HG03159 (cell line): ENCODE data around the gene CLTB.

ENCODE experiments used
- ATAC-seq: cut with Tn5 transposase; IDR thresholded peaks from one replicate; pipeline ENCODE4 v1.9.1; 2021; ENCODE audit warnings: mild to moderate bottlenecking, moderate library complexity; ENCODE audit not compliant: unreplicated experiment

The CLTB gene

DNA sequence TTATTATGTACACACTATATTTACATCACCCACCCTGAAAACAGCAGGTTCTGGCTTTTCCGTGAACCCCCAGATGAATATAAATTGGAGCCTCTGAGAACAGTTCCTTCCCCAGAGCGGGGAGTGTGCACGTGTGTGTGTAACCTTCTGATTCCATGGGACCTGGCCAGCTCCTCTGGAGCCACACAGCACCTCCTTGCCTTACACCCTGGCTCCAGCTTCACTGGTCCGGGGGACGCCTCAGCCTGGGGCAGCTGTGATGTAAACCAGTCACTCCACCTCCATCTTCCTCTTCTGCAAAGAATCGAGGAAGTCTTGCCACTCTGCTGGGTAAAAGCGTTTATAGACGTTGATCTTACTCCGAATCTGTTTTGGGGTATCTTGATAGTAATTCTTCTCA lies 32.4 kb downstream of the CLTB start:
- no peak for ATAC-seq

GRCh38 chr5:176383248-176383905 lies 33.0 kb downstream of the CLTB start:
- no peak for ATAC-seq

GRCh38 chr5:176382721-176383120 lies 33.6 kb downstream of the CLTB start:
- ATAC-seq: no peak

GRCh38 chr5:176381979-176382378 lies 34.4 kb downstream of the CLTB start:
- no peak for ATAC-seq

DNA sequence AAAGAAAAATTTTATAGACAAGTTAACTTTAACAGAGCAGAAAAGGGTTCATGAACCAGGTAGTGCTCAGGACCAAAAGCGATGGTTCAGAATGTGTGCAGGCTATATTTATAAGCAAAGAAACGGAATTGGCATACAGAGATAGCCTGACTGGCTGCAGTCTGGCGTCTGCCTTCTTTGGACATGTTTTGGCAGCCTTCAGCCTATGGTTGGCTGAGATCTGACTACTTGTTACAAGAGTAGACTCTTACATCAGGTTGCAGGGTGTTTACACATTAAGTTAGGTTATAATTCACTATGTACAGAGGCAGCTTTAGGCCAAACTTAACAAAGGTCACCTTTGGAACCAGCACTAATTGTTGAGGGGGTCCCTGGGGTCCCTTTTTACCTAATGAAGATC lies 34.9 kb downstream of the CLTB start:
- ATAC-seq: no peak

DNA sequence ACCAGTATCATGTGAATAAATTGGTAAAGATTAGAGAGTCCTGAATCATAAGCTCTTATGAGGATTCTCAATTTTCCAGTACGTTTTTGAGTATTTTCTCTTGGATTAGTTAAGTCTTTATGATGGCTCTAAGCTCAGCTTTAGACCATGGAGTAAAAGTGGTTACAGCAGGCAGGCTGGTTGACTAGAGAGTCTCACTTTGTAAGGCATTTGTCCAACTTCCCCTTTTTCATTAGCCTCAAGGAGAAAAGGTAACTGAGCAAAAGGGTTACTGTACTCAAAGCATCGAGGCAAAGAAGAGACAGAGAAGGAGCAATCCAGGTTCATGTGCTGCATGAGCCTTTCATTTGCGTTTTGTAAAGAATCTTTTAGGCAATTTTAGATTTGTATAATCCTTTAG lies 36.5 kb downstream of the CLTB start:
- peak; percentile 73 for ATAC-seq

- ATAC-seq: no peak
These were observed 43.1 kb downstream of the CLTB start for GRCh38 chr5:176373100-176373818.

GRCh38 chr5:176371621-176372539 lies 44.5 kb downstream of the CLTB start:
- no peak for ATAC-seq

GRCh38 chr5:176369934-176370711 lies 46.2 kb downstream of the CLTB start:
- ATAC-seq: no peak

- ATAC-seq: no peak
These were observed 47.6 kb downstream of the CLTB start for GRCh38 chr5:176368726-176369125.

- ATAC-seq: no peak
These were observed 50.0 kb downstream of the CLTB start for GRCh38 chr5:176366232-176366894.

GRCh38 chr5:176365351-176366231 lies 50.7 kb downstream of the CLTB start, which contains the start of gene ARL10:
Gene ARL10, plus strand, starts transcription at chr5:176365487. Its CDS starts 77 bp downstream, at chr5:176365564.
- ATAC-seq: peak; percentile 37

- ATAC-seq: no peak
These were observed 51.5 kb downstream of the CLTB start for GRCh38 chr5:176364765-176365350.

DNA sequence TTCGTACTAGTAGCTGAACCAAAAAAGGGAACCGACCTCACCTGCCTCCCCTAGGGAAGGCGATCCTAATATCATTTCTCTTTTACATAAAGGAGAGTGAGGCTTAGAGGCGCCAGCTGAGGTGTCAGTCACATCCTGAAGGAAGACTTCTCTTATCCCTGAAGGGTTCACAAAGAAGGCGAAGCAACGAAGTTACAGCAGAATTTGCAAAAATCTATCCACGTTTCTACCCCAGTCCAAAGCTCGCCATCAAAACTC lies 54.2 kb downstream of the CLTB start:
- peak; percentile 16 for ATAC-seq

DNA sequence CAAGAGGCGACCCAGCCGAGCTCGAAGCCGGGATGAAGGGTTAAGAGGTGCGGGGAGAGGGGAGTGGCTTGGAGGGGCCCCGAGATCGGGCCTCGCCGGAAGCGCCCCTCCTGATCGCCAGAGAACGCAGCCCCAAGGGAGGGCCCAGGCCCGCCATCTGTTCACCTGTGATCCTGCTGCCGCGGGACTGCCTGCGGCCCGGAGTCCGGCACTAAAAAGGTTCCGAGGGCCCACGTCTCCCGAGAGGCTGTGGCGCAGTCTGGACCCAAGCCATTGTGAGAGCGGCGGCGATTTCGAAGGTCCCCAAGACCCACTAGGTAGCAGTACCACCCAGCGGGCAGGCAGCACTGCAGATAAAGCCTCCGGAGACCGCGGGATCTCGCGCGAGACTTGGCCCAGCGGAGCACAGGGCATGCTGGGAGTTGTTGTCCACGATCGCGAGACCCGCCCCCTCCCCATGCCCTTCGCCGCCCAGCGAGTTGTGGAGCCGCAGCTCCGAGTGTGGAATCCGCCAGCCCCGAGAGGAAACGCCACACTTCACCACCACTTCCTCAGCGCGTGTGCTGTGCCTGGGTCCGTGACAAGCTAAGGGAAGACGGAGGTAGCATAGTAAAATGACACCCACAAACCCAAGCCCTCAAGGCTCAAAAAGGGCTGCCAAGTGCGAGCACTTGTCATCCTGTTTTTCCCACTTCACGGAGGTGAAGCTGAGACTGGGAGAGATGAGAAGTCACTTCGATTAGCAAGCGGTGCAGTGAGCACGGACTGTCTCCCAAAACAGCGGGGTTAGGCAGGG lies 54.7 kb downstream of the CLTB start, which contains the start of gene KIAA1191:
Gene KIAA1191 (minus strand): TSS at position 328 of the 796 bp plus-strand sequence. CDS start 2,256 bp downstream, outside the sequence.
- ATAC-seq: peak; percentile 88

- ATAC-seq: no peak
These were observed 55.4 kb downstream of the CLTB start for GRCh38 chr5:176360894-176361436.

DNA sequence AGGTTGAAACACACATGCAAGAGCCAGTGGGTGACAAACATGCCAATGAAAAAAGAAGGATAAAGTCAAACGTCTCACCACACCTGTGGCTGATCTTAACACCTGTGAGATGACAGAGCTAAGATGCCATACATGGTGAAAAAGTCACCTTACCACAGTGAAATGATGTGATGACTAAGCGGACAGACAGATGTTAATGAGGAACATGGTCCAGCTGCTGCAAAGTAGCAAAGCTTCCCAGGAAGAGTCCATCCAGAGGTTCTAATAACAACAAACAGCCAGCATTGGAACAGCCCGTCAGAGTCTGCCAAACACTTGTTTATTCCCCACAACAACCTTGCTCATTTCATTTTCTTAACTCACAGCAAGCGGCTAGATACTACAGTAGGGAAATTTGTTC lies 56.7 kb downstream of the CLTB start:
- ATAC-seq: no peak

GRCh38 chr5:176356179-176356566 lies 60.2 kb downstream of the CLTB start:
- no peak for ATAC-seq
